Measurements from ENCODE around the gene PRF1. TPM values are rescaled to one million over a fixed set of nuclear protein-coding genes. Genes with fewer than 3 reads are reported as not detected.

PRF1 gene
- polyA plus RNA-seq, 1 experiment = not detected

- ChIA-PET POLR2A (no interaction called here), CTCF (interaction anchor here (0.7 kb wide), 1 partner anchor 1180 kb away, joined by 3 read pairs; no protein-coding TSS in a partner anchor)
- no peaks in the 10 kb centered on the region for H3K36me3 ChIP-seq (ENCODE audit: control insufficient read depth, insufficient read depth, low read length)
- H3K4me3 ChIP-seq (ENCODE audit: low read depth, low read length) = no peak overlapping the region
- TF ChIP-seq, protein P1, sequence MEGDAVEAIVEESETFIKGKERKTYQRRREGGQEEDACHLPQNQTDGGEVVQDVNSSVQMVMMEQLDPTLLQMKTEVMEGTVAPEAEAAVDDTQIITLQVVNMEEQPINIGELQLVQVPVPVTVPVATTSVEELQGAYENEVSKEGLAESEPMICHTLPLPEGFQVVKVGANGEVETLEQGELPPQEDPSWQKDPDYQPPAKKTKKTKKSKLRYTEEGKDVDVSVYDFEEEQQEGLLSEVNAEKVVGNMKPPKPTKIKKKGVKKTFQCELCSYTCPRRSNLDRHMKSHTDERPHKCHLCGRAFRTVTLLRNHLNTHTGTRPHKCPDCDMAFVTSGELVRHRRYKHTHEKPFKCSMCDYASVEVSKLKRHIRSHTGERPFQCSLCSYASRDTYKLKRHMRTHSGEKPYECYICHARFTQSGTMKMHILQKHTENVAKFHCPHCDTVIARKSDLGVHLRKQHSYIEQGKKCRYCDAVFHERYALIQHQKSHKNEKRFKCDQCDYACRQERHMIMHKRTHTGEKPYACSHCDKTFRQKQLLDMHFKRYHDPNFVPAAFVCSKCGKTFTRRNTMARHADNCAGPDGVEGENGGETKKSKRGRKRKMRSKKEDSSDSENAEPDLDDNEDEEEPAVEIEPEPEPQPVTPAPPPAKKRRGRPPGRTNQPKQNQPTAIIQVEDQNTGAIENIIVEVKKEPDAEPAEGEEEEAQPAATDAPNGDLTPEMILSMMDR (IDR thresholded peaks at IDR 0.05; ENCODE audit: insufficient read depth, low read depth, low read length) = no peak
- DNase-seq (ENCODE audit: low read depth) = no peak
- H3K27me3 ChIP-seq (ENCODE audit: control insufficient read depth, insufficient read depth, low read length) = peaks cover 19% of the 10 kb centered on the region
Observed at GRCh38 chr10:70588255-70588654, 14.3 kb downstream of the PRF1 start.

DNA sequence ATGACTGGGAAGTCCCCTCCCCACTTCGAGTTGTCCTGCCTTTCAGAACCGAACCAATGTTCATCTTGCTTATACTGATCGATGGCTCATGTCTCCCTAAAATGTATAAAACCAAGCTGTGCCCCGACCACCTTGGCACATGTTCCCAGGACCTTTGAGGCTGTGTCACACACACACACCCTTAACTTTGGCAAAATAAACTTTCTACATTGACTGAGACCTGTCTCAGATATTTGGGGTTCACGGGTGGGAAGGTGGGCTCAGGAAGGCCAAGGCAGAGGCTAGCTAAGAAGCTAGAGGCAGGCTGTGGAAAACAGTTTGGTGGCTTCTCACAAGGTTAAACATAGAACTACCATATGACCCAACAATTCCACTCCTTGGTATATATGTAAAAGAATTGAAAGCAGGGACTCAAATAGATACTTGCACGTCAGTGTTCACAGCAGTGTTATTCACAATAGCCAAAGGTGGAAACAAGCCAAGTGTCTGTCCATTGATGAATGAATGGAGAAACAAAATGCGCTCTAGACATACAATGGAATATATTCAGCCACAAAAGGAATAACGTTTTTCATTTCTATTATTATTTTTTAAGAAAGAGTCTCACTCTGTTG is 15.4 kb downstream of the PRF1 start:
- DNase-seq (ENCODE audit: low read depth) = no peak
- ChIA-PET POLR2A (no interaction called here), CTCF (no interaction called here)
- peaks cover 16% of the 10 kb centered on the region for H3K27me3 ChIP-seq (ENCODE audit: control insufficient read depth, insufficient read depth, low read length)
- H3K36me3 ChIP-seq (ENCODE audit: control insufficient read depth, insufficient read depth, low read length) = no peaks in the 10 kb centered on the region
- TF ChIP-seq, protein P1 (IDR thresholded peaks at IDR 0.05; ENCODE audit: insufficient read depth, low read depth, low read length) = no peak
- H3K4me3 ChIP-seq (ENCODE audit: low read depth, low read length) = no peak overlapping the region

GRCh38 chr10:70586348-70586930 is 16.1 kb downstream of the PRF1 start:
- ChIA-PET CTCF (interaction anchor here (1.0 to 1.1 kb wide), 2 partner anchors 9 to 36 kb away, joined by 3 to 4 read pairs; no protein-coding TSS in a partner anchor), POLR2A (no interaction called here)
- H3K4me3 ChIP-seq (ENCODE audit: low read depth, low read length) = no peak overlapping the region
- H3K36me3 ChIP-seq (ENCODE audit: control insufficient read depth, insufficient read depth, low read length) = no peaks in the 10 kb centered on the region
- TF ChIP-seq, protein P1 (IDR thresholded peaks at IDR 0.05; ENCODE audit: insufficient read depth, low read depth, low read length) = no peak
- H3K27me3 ChIP-seq (ENCODE audit: control insufficient read depth, insufficient read depth, low read length) = peaks cover 18% of the 10 kb centered on the region
- DNase-seq (ENCODE audit: low read depth) = no peak

- CTCF ChIA-PET = interaction anchor here (0.5 to 1.4 kb wide), 6 partner anchors 8 to 173 kb away, joined by 3 to 4 read pairs (median 4); no protein-coding TSS in a partner anchor
- no peak for DNase-seq (ENCODE audit: low read depth)
- TF ChIP-seq, protein P1 (IDR thresholded peaks at IDR 0.05; ENCODE audit: insufficient read depth, low read depth, low read length) = no peak
- Histone ChIP-seq H3K36me3 (ENCODE audit: control insufficient read depth, insufficient read depth, low read length) (no peaks in the 10 kb centered on the region), H3K27me3 (ENCODE audit: control insufficient read depth, insufficient read depth, low read length) (peaks cover 13% of the 10 kb centered on the region), H3K4me3 (ENCODE audit: low read depth, low read length) (no peak overlapping the region)
- POLR2A ChIA-PET = no interaction called here
Observed at GRCh38 chr10:70585578-70586169, 16.9 kb downstream of the PRF1 start.

DNA sequence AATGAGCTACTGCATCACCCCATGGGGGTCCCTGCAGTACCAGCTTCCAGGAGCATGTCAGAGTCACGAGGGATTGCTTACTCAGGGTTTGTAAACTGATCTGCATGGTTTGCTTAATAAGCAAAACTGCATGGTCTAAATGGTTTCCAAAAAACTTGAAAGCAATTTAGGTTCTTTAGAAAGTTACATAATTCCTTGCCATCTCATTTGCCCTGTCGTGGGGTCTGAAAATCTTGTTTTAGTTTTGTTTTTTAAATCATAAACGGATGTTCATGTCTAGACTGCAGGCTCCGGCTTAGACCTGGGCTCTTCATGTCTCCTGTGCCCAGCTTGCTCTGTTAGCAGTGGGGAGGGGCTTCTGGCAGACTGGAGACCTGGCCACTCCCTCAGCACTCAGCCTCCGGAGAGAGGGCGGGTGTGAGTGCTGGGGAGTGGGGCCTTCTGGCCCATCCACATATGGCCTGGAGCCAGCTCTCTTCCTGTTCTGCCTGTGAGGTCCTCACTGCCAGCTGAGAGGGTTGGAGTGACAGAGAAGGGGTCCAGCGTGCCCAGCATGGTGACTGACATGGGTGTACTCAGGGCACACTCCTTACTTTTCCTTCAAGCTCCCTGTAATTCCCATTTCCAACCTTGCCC is 17.5 kb downstream of the PRF1 start:
- ChIA-PET POLR2A (no interaction called here), CTCF (interaction anchor here (0.5 to 1.4 kb wide), 5 partner anchors 9 to 174 kb away, joined by 3 to 4 read pairs (median 3); no protein-coding TSS in a partner anchor)
- Histone ChIP-seq H3K36me3 (ENCODE audit: control insufficient read depth, insufficient read depth, low read length) (no peaks in the 10 kb centered on the region), H3K4me3 (ENCODE audit: low read depth, low read length) (no peak overlapping the region), H3K27me3 (ENCODE audit: control insufficient read depth, insufficient read depth, low read length) (peaks cover 11% of the 10 kb centered on the region)
- TF ChIP-seq, protein P1 (IDR thresholded peaks at IDR 0.05; ENCODE audit: insufficient read depth, low read depth, low read length) = no peak
- no peak for DNase-seq (ENCODE audit: low read depth)
